RPMI7951 (cell line): Measurements from ENCODE around the gene WNT3A. TPM values are rescaled to one million over a fixed set of nuclear protein-coding genes. Genes with fewer than 3 reads are reported as not detected.
A peak's percentile ranks its signal among the peaks of the same experiment; 100 is the strongest.

Experiments used
- DNase-seq: peaks from one replicate; pipeline ENCODE4 v3.0.0-alpha.2; 2012; ENCODE audit warnings: low read depth
- total RNA-seq: library from RNA; depleted of rRNA; stranded (reverse); fragments of >200 nt; shearing (Covaris generic); gene quantifications from 2 replicates; pipeline ENCODE4 v1.2.3, GENCODE V29; 2014

The WNT3A gene
- total RNA-seq, 1 experiment from 2014 or later, result not detected

DNA sequence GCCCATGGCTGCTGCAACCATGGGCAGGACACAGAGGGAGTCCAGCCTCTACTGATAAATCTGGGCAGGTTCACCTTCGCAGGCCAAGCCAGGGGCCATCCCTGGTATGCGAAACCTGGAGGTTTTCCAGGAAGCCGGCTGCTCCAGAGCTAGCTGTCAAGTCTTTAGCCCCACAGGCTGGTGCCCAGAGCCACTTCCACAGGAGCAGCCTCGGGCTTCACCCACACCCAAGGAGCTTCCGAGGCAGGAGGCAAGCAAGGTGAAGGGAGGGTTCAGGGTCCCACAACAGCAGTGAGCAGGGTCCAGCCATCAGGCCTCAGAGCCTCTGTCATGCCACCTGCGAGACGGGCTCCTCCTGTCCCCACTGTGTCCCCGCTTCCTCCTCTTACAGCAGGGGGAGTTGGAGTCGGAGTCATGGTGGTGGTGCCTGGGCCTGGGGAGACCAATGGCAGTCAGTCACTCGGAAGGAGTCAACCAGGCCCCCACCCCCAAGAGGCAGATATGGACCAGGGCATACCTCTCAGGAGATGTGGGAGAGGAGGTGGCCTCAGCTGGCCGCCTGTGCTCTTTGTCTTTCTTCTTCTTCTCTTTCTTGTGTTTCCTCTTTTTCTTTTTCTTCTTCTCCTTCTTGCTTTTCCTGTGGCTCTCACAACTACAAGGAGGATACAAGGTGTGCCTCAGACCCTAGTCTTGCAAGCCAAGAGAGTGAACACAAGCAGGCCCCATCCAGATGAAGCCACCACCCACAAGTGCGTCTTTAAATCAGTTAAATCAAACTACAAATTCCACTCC is 94.2 kb downstream of the WNT3A start:
- no peak for DNase-seq

DNA sequence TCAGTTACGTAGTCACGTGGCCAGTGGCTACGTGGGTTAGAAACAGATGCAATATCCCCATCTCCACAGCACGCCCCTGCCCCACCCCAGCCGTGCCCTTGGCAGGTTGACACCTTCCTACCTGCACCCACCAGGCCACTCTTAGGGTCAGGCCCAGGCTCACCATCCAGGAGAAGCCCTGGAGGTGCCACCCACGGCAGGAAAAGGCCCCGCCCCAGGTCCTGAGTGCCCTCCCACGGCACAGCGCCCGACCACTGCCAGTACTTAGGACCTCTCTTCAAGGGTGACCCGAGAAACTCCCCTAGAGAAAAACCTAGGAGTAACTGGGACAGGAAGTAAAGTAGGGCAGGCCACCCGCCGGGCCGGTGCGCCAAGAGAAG is 94.8 kb downstream of the WNT3A start:
- DNase-seq, result no peak

DNA sequence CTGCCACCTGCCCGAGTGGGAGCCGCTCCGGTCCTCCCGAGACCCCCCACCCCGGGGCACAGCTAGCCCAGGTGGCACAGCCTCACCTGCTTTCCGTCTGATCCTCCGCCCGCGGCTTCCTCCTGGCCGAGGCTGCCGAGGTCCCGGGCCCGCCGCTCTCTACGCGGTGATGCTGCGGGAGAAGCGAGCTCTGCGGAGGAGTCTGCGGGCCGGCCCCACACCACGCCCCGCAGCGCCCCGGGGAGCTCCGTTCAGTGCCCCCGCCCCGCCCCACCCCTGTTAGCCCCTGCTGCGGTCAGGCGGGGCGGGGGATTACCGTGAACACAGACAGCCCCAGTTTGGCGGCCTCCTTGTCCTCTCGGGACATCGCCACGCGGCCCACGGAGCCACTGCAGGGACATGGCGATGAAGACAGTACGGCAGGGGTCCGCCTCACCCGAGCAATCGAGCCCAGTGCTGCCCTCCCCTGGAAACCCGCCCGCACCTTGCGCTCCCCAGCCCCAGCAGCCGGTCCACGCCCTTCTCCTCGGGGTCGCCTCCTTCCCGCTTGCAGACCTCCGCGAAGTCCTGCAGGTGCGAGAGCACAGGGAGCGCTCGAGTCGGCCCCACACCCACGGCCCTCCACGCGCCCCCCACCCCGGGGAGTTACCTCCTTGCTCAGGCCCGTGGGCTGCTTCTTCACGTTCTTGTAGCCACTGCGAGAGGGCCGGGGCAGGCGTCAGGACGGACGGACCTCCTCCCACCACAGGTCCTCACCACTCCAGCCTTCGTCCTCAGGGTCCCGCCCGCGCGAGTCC is 95.4 kb downstream of the WNT3A start:
- peak; percentile 35 for DNase-seq

DNA sequence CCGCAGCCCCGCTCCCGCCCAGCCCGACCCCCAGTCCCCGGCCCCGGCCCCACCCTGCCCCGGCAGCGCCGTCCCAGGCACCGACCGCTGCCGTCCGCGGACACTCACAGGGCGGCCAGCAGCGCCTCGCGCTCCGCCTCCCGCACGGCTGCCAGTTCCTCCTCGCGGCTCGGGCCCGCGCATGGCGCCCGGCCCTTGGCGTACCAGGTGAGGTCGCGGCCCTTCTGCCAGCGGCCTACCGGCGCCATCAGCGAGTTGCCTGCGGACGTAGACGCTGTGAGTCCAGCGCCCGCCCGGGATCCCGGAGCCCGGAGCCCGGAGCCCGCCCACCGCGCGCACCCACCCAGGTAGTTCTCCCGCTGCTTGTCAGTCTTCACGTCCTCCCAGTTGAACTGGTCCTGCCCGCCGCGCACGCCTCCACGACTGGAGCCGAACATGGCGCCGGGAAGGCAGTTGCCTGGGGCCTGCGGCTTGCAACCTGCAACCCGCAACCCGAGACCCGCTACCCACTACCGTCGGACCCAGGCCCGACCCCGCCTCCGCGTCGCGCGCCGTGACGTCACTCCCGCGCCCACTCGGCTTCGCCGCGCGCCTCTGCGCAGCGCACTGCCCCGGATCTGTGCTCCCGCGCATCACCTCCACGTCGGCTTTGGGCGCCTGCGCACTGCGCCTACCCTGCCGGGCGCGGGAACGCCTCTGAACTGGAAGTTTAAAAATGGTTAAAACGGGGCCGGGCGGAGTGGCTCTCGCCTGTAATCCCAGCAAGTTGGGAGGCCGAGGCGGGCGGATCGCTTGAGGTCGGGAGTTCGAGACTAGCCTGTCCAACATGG is 96.2 kb downstream of the WNT3A start, which contains the start of gene C1orf35:
TSS of gene C1orf35 (minus strand) at position 535 of the 830 bp plus-strand sequence. CDS start at position 437, 98 bp downstream.
- DNase-seq, result peak; percentile 86

DNA sequence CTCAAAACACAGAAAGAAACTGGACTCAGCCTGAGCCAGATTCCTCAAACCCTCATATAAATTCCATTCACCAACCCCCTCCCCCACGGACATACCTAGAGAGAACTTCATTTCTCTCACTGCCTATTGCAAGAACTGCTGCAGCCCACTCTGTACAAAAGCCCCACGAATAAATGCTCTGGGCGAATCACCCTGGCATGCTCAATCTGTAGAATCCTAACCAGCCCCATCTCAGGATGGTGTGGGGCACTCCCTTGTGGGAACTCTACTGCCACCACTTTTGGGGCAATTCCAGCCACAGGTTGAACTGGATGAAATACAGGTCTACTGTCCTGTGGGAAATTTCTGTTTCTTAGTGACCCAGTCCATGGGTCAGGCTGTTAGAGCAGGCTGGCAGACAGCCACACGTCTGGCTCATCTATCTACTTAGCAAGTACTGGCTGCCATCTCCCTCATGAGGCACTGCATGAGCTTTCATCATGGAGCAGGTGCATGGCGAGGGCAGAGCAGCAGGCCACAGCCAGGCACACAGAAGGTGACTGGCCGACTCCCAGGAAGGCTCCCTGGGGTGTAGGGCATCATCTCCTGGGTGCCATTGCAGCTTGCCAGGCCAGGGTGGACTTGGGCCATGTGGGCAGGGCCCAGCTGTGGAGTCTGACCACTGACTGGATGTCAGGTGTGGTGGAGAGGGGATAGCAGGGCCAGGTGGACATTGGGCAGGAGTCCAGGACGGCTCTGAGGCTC is 97.9 kb downstream of the WNT3A start:
- no peak for DNase-seq

DNA sequence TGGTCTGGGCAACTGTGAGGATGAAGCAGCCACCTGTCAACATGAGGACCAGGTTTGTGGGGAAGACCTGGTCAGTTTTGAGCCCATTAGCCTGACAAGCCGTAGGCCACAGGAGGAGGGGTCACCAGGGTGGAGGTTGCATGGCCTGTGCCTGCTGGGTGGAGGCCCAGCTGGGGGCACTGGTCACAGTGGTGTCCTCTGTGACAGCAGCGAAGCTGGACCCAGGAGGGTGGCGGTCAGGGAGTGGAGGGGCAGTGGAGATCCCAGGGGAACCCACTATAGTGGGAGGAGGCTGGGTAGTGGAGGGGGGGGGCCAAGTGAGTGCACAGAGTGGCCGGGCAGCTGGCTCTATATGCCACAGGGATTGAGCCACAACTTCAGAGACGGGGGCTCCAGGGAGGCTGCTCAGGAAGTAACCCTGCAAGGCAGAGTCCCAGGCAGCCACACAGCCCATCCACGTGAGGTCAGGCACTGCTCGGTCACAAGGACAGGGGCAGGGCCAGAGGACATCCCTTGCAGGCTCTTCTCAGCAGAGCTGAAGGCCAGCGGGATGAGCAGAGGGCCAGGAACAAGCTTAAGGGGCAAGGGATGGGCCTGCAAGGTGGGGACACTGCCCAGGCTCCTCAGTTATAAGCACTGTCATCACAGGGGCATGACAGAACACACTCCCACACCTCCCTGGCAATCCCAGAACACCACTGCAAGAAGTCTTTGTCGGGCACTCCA is 98.6 kb downstream of the WNT3A start:
- no peak for DNase-seq

DNA sequence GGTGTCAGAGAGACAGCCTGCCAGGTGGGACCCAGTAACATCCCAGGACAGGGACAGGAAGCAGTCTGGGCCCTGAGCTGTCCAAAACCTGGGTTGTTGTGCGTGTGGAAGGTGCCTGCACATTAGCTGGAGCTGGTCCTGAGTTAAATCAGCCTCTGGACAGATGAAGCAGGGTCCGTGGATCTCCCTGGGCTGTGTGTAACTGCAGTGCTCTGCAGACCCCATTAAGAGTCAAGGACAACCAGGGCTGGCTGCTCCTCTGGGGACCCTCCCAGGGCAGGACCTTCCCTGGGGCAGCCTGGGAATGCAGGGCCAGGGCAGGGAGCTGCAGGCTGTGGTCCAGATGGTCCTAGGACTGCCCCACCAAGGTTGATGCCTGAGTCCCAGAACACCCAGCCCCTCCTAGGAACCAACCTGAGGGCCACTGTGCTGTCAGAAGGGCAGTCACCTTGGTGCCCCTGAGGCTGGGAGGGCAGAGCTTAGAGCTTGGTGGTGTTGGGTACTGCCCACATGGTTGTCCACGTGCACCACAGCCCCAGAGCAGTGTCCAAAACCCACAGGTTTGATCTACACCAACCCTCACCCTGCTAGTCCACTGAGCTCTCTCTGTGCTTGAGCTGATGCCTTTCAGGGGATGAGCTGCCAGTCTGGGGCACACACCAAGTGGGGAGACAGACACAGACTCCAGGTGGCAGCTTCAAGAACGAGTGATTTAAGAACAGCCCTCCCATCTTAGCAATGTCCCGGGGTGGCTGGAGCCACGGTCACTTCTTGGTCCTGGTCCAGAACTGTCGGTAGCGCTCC is 99.4 kb downstream of the WNT3A start:
- no peak for DNase-seq

DNA sequence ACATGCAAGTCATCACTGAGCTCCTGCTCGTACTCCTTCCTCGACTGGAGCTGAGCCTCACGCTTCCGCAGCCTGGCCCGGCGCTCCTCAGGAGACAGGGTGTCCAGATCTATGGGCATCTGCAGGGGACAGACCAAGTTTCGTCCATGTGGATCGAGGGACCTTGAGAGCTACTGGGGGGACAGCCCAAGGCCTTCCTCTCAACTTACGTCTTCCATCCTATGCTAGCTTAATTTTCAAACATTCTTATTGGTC is 99.9 kb downstream of the WNT3A start:
- no peak for DNase-seq

DNA sequence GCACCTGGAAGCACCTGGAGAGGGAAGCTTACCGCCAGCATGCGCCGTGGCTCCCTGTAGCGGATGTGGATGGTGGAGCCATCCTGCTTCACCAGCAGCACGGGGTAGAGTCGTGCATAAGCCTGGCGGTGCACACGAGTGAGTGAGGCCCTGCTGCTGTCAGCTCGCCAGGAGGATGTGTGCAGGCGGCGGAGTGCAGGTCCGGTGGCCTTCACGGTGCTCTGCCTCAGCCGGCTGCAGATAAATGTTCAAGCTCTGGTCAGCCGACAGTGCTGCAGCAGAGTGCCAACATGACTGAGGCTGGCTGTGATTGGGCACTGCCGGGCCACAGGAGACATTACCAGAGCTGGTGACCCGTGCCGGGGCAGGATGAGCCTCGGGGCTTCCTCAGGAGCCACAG is 100.8 kb downstream of the WNT3A start:
- DNase-seq, result no peak

DNA sequence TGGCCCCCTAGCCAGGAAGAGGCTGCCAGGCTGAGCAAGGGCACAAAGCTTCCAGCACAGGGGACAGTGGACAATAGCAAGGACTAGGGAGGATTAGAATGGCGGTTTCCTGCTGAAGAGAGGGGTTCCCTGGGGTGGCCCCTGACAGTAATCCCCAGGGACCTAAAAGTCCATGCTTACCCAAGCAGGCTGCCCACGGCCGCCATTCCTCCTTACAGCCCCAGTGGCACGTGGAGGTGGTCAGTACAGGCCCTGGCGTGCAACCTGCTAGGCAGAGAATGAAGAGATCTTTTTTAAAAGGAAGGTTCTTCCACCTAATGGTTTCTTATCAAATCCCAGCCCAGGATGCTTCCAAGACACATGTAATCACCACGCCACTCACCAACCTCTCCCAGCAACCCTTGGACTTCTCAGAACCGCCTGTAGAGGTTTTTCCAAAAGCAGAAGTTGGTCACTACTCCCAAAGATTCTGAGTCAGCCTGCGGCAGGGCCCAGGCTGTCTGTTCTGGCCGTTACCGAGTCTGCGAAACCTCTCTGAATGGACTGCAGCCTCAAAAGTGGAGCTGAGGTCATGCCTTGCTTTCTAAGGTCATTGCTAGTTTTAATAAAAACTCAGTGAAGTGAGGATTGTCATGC is 101.4 kb downstream of the WNT3A start:
- no peak for DNase-seq

DNA sequence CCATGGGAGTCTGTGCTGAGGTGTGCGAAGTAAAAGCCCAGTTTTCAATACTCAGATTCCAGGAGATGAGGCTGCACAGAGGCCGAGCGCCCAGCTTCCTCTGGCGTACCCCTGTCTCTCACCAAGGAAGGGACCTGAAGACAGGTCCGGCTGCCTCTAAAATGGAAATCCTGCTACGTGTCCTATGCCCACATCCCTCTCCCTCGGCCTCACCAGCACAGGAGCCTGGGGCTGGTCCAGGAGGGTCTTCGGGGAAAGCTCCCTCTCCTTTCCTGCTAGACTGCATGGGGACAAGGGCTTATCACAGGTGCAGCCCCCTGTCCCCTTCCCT is 101.9 kb downstream of the WNT3A start:
- no peak for DNase-seq

DNA sequence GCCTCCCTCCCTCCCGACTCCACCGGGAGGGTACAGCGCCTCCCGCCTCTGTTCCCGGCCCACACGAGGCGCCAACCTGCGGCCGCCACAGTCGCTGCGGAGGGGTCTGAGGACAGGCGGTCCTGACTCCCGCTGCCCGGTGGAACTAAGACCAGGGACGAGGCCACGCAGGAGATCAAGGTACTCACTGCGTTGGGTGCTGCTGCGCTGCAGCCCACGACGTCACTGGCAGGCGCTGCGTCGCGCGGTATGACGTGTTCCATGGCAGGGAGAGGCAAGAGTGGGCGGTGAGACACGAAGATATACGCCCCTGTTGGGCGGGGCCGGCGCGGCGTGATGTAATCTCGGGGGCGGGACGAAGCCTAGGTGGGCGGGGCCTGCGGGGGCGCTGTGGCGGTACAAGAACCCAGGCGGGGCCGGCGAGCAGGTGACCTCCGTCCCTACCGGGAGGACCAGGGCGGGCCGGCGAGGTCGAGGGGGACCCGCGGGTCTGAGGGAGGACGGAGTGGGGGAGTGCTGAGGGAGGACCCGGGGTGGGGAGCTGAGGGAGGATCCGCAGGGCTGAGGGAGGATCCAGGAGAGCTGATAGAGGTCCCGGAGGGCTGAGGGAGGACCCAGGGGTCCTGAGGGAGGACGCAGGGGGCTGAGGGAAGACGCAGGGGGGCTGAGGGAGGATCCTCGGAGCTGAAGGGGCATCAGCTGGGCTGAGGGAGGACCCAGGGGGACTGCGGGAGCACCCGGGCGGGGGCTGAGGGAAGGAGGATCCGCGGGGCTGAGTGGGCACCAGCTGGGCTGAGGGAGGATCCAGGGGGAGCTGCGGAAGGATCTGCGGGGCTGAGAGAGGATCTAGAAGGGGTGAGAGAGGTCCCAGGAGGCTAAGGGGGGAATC is 102.5 kb downstream of the WNT3A start, which contains the start of gene MRPL55:
TSS of gene MRPL55 (minus strand) at position 227 of the 889 bp plus-strand sequence. CDS start 1,039 bp downstream, outside the sequence.
- peak; percentile 92 for DNase-seq

DNA sequence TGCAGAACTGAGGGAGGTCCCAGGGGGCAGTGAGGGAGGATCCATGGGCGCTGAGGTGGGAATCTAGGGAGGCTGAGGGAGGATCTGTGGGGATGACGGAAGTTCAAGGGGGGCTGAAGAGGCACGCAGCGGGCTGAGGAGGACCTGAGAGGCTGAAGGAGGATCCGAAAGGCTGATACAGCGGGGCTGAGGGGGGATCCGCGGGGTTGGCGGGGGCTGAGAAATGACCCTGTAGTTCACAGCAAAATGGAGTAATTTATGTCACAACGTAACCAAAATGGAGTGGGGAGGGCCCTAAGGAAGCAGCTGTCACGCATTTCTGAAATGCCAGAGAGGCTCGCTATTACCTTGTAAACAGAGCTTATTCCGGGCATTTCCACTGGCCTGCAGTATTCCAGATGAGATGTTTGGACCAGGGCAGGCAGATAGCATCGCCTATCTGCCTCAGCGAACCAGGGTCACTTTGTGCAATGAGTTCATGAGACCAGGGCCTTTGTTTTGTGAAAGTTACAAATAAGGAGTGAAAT is 103.2 kb downstream of the WNT3A start:
- DNase-seq, result peak; percentile 29

DNA sequence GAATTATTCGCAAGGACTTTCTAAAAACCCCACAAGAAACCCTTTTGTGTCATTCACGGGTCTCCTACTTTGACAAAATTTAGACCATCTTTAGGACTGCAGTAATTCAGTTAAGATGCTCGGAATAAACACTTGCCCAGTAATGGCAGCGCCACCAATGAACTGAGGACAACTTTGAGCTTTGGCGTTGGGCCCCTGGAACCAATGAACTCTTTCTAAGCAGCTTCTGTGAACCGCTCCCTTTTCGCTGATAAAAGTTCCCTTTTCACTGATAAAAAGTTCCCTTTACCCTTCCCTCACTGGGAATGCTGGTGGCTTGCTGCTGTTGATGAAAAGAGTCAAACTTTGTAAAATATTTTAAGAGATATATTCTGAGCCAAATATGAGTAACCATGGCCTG is 103.8 kb downstream of the WNT3A start:
- no peak for DNase-seq
